WTC11 (cell line): ENCODE measurements around the gene MORC1. TPM values are rescaled to one million over a fixed set of nuclear protein-coding genes. Genes with fewer than 3 reads are reported as not detected.

Experiments
- ATAC-seq: fragments of 200-7000 bp; cut with Tn5 transposase; 2 replicates; pipeline ENCODE4 v1.10.0; 2021; ENCODE audit warnings: mild to moderate bottlenecking, moderate library complexity
- CTCF ChIA-PET: fragments of 300-600 bp; sonication (Branson Sonifier 250); formaldehyde crosslinking; loops from one replicate; lab custom pipeline; 2021; ENCODE audit warnings: antibody characterized with exemption; lab: Charles Lee
- POLR2A ChIA-PET: fragments of 350-600 bp; sonication (Branson Sonifier 250); formaldehyde crosslinking; loops from one replicate; lab custom pipeline; 2021; ENCODE audit warnings: antibody characterized with exemption; lab: Charles Lee
- DNase-seq: peaks from one replicate; pipeline ENCODE4 v3.0.0; 2021; ENCODE audit warnings: low spot score
- H3K27ac Mint-ChIP-seq: 2 replicates; pipeline ENCODE4 v1.8.0; 2021; ENCODE audit warnings: mixed read lengths
- H3K27me3 Mint-ChIP-seq: 2 replicates; pipeline ENCODE4 v1.8.0; 2021; ENCODE audit warnings: low read depth, mild to moderate bottlenecking, moderate library complexity, mixed read lengths
- H3K36me3 Mint-ChIP-seq: 2 replicates; pipeline ENCODE4 v1.8.0; 2021; ENCODE audit warnings: mixed read lengths
- H3K4me1 Mint-ChIP-seq: 2 replicates; pipeline ENCODE4 v1.8.0; 2022; ENCODE audit warnings: mixed read lengths
- H3K4me3 Mint-ChIP-seq: 2 replicates; pipeline ENCODE4 v1.8.0; 2021; ENCODE audit warnings: mild to moderate bottlenecking, moderate library complexity, mixed read lengths
- H3K9me3 Mint-ChIP-seq: 2 replicates; pipeline ENCODE4 v1.8.0; 2021; ENCODE audit warnings: mixed read lengths
- EMX1 ChIP-seq: fragments of 250-450 bp; sonication (Bioruptor Pico); IDR thresholded peaks from 2 replicates; pipeline ENCODE4 v1.8.0; 2021; ENCODE audit warnings: mild to moderate bottlenecking
- IRF2 ChIP-seq: sonication (generic); formaldehyde crosslinking; IDR thresholded peaks from 2 replicates; pipeline ENCODE4 v1.8.0; 2022; ENCODE audit warnings: low read depth, missing genetic modification reagents, borderline replicate concordance
- TCF7 ChIP-seq: sonication (generic); formaldehyde crosslinking; IDR thresholded peaks from 2 replicates; pipeline ENCODE4 v1.8.0; 2022; ENCODE audit warnings: mild to moderate bottlenecking, low read depth, missing genetic modification reagents, moderate library complexity
- ZNF423 ChIP-seq: fragments of 250-450 bp; sonication (Bioruptor Pico); IDR thresholded peaks from 2 replicates; pipeline ENCODE4 v2.1.2; 2022; ENCODE audit warnings: mild to moderate bottlenecking, moderate library complexity
- total RNA-seq: library from RNA; stranded (reverse); gene quantifications from 3 replicates; pipeline ENCODE4 v1.2.3, GENCODE V29; 2021
- TF ChIP-seq, protein P1 (sequence below): sonication (generic); formaldehyde crosslinking; IDR thresholded peaks from 2 replicates; pipeline ENCODE4 v1.8.1; 2022; ENCODE audit warnings: mild to moderate bottlenecking, missing genetic modification reagents, moderate library complexity, borderline replicate concordance
- TF ChIP-seq, protein P2 (sequence below): sonication (generic); formaldehyde crosslinking; conservative IDR thresholded peaks from 2 replicates; pipeline ENCODE4 v1.8.1; 2023; ENCODE audit warnings: mild to moderate bottlenecking, low read depth, missing genetic modification reagents, moderate library complexity
- TF ChIP-seq, protein P3 (sequence below): sonication (generic); formaldehyde crosslinking; IDR thresholded peaks from 2 replicates; pipeline ENCODE4 v1.8.1; 2023; ENCODE audit warnings: mild to moderate bottlenecking, missing genetic modification reagents, moderate library complexity
- TF ChIP-seq, protein P4 (sequence below): sonication (generic); formaldehyde crosslinking; IDR thresholded peaks from 2 replicates; pipeline ENCODE4 v1.8.0; 2023; ENCODE audit warnings: missing genetic modification reagents, mild to moderate bottlenecking, borderline replicate concordance
- TF ChIP-seq, protein P5 (sequence below): sonication (generic); formaldehyde crosslinking; IDR thresholded peaks from 2 replicates; pipeline ENCODE4 v1.8.0; 2022; ENCODE audit warnings: missing genetic modification reagents
- TF ChIP-seq, protein P6 (sequence below): sonication (generic); formaldehyde crosslinking; IDR thresholded peaks from 2 replicates; pipeline ENCODE4 v1.8.1; 2023; ENCODE audit warnings: mild to moderate bottlenecking, missing genetic modification reagents
- TF ChIP-seq, protein P7 (sequence below): fragments of 250-450 bp; sonication (Bioruptor Pico); conservative IDR thresholded peaks from 2 replicates; pipeline ENCODE4 v1.9.0; 2021; ENCODE audit warnings: mild to moderate bottlenecking

MORC1 gene
- total RNA-seq, 1 experiment from 2014 or later, result not detected

DNA sequence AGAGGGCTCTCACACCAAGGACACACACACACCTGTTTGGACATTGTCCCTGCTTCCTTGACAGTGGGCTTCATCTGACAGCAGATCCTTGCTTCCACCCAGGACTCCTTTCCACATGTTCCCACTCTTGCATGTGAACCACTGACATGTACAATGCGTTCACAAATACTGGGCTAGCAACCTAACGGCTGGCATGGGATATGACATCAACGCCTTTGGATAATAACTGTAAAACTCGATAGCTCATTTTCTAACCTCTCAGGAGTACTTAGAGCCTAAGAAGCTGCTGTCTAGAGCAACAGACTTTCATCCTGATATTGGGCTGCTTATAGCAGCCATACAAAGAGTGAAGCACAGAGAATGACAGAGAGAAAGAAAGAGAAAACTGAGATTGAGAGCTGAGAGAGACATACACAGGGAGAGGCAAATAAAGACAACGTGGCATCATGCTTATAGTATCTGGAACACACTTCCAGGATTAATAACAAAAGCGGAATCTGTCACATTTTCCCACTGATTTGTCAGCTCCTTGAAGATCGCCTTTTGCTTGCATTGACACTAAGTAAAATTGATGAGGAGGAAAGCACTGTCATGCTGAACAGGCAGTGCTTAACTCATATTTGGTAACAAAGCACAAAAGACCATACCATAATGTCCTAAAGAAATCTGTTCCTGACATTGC lies 166.0 kb downstream of the MORC1 start:
- Mint-ChIP-seq H3K27ac (no peak overlapping the region), H3K4me3 (no peak overlapping the region), H3K4me1 (no peaks in the 10 kb centered on the region), H3K9me3 (no peaks in the 10 kb centered on the region), H3K36me3 (no peaks in the 10 kb centered on the region), H3K27me3 (no peaks in the 10 kb centered on the region)
- POLR2A ChIA-PET, result no interaction called here
- ATAC-seq, result no peak
- no peak for DNase-seq
- CTCF ChIA-PET, result interaction anchor here (1.5 kb wide), 1 partner anchor 72 kb away, joined by 7 read pairs; no protein-coding TSS in a partner anchor
- TF ChIP-seq, protein P1, sequence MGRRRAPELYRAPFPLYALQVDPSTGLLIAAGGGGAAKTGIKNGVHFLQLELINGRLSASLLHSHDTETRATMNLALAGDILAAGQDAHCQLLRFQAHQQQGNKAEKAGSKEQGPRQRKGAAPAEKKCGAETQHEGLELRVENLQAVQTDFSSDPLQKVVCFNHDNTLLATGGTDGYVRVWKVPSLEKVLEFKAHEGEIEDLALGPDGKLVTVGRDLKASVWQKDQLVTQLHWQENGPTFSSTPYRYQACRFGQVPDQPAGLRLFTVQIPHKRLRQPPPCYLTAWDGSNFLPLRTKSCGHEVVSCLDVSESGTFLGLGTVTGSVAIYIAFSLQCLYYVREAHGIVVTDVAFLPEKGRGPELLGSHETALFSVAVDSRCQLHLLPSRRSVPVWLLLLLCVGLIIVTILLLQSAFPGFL (CRISPR knock-in tag), result no peak
- TF ChIP-seq, protein P2, sequence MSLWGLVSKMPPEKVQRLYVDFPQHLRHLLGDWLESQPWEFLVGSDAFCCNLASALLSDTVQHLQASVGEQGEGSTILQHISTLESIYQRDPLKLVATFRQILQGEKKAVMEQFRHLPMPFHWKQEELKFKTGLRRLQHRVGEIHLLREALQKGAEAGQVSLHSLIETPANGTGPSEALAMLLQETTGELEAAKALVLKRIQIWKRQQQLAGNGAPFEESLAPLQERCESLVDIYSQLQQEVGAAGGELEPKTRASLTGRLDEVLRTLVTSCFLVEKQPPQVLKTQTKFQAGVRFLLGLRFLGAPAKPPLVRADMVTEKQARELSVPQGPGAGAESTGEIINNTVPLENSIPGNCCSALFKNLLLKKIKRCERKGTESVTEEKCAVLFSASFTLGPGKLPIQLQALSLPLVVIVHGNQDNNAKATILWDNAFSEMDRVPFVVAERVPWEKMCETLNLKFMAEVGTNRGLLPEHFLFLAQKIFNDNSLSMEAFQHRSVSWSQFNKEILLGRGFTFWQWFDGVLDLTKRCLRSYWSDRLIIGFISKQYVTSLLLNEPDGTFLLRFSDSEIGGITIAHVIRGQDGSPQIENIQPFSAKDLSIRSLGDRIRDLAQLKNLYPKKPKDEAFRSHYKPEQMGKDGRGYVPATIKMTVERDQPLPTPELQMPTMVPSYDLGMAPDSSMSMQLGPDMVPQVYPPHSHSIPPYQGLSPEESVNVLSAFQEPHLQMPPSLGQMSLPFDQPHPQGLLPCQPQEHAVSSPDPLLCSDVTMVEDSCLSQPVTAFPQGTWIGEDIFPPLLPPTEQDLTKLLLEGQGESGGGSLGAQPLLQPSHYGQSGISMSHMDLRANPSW, result no peak
- TF ChIP-seq ZNF423 (CRISPR knock-in tag) (no peak), TCF7 (CRISPR knock-in tag) (no peak), IRF2 (CRISPR knock-in tag) (no peak), EMX1 (no peak)
- TF ChIP-seq, protein P3, sequence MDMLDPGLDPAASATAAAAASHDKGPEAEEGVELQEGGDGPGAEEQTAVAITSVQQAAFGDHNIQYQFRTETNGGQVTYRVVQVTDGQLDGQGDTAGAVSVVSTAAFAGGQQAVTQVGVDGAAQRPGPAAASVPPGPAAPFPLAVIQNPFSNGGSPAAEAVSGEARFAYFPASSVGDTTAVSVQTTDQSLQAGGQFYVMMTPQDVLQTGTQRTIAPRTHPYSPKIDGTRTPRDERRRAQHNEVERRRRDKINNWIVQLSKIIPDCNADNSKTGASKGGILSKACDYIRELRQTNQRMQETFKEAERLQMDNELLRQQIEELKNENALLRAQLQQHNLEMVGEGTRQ (CRISPR knock-in tag), result no peak
- TF ChIP-seq, protein P4, sequence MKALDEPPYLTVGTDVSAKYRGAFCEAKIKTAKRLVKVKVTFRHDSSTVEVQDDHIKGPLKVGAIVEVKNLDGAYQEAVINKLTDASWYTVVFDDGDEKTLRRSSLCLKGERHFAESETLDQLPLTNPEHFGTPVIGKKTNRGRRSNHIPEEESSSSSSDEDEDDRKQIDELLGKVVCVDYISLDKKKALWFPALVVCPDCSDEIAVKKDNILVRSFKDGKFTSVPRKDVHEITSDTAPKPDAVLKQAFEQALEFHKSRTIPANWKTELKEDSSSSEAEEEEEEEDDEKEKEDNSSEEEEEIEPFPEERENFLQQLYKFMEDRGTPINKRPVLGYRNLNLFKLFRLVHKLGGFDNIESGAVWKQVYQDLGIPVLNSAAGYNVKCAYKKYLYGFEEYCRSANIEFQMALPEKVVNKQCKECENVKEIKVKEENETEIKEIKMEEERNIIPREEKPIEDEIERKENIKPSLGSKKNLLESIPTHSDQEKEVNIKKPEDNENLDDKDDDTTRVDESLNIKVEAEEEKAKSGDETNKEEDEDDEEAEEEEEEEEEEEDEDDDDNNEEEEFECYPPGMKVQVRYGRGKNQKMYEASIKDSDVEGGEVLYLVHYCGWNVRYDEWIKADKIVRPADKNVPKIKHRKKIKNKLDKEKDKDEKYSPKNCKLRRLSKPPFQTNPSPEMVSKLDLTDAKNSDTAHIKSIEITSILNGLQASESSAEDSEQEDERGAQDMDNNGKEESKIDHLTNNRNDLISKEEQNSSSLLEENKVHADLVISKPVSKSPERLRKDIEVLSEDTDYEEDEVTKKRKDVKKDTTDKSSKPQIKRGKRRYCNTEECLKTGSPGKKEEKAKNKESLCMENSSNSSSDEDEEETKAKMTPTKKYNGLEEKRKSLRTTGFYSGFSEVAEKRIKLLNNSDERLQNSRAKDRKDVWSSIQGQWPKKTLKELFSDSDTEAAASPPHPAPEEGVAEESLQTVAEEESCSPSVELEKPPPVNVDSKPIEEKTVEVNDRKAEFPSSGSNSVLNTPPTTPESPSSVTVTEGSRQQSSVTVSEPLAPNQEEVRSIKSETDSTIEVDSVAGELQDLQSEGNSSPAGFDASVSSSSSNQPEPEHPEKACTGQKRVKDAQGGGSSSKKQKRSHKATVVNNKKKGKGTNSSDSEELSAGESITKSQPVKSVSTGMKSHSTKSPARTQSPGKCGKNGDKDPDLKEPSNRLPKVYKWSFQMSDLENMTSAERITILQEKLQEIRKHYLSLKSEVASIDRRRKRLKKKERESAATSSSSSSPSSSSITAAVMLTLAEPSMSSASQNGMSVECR (CRISPR knock-in tag), result no peak
- TF ChIP-seq, protein P5, sequence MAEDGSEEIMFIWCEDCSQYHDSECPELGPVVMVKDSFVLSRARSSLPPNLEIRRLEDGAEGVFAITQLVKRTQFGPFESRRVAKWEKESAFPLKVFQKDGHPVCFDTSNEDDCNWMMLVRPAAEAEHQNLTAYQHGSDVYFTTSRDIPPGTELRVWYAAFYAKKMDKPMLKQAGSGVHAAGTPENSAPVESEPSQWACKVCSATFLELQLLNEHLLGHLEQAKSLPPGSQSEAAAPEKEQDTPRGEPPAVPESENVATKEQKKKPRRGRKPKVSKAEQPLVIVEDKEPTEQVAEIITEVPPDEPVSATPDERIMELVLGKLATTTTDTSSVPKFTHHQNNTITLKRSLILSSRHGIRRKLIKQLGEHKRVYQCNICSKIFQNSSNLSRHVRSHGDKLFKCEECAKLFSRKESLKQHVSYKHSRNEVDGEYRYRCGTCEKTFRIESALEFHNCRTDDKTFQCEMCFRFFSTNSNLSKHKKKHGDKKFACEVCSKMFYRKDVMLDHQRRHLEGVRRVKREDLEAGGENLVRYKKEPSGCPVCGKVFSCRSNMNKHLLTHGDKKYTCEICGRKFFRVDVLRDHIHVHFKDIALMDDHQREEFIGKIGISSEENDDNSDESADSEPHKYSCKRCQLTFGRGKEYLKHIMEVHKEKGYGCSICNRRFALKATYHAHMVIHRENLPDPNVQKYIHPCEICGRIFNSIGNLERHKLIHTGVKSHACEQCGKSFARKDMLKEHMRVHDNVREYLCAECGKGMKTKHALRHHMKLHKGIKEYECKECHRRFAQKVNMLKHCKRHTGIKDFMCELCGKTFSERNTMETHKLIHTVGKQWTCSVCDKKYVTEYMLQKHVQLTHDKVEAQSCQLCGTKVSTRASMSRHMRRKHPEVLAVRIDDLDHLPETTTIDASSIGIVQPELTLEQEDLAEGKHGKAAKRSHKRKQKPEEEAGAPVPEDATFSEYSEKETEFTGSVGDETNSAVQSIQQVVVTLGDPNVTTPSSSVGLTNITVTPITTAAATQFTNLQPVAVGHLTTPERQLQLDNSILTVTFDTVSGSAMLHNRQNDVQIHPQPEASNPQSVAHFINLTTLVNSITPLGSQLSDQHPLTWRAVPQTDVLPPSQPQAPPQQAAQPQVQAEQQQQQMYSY (CRISPR knock-in tag), result no peak
- TF ChIP-seq, protein P6, sequence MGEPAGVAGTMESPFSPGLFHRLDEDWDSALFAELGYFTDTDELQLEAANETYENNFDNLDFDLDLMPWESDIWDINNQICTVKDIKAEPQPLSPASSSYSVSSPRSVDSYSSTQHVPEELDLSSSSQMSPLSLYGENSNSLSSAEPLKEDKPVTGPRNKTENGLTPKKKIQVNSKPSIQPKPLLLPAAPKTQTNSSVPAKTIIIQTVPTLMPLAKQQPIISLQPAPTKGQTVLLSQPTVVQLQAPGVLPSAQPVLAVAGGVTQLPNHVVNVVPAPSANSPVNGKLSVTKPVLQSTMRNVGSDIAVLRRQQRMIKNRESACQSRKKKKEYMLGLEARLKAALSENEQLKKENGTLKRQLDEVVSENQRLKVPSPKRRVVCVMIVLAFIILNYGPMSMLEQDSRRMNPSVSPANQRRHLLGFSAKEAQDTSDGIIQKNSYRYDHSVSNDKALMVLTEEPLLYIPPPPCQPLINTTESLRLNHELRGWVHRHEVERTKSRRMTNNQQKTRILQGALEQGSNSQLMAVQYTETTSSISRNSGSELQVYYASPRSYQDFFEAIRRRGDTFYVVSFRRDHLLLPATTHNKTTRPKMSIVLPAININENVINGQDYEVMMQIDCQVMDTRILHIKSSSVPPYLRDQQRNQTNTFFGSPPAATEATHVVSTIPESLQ (CRISPR knock-in tag), result no peak
- TF ChIP-seq, protein P7, sequence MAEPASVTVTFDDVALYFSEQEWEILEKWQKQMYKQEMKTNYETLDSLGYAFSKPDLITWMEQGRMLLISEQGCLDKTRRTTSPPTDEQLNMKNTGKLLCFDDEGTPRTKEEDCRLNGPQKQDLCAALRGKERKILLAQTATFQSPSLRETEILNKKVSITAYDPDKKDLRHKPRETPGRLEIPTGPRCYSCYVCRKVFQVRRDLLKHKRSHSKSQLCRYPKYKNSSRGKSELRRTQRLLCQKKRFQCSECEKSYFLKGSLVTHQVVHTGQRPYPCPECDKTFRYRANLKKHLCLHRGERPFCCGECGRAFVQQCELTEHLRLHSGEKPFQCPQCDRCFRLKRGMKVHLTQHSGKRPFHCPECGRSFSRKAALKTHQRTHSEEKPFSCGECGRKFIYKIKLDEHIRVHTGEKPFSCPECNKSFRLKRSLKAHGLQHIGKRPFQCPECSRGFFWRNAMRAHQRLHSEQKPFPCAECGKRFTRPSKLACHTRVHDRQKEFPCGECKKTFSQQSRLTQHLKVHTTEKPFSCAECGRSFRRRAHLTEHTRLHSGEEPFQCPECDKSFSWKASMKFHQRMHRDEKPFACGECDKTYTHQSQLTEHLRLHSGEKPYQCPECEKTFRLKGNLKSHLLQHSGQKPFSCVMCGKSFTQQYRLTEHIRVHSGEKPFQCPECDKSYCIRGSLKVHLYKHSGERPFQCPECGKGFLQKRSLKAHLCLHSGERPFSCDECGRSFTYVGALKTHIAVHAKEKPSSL, result no peak
